Bronchial epithelial cell (primary cell): ENCODE results near the gene ARHGEF38. TPM values are rescaled to one million over a fixed set of nuclear protein-coding genes. Genes with fewer than 3 reads are reported as not detected.

Source experiments
- DNase-seq: peaks from one replicate; pipeline ENCODE4 v3.0.0-alpha.2; 2010; ENCODE audit warnings: low read depth
- FAIRE-seq: peaks from 2 replicates; lab custom pipeline; 2011; peaks lifted over from hg19 to GRCh38; lab: Jason Lieb, UNC
- H3K27me3 ChIP-seq: 2 replicates; pipeline ENCODE4 v1.5.1; 2011; ENCODE audit warnings: low read length; ENCODE audit not compliant: control insufficient read depth, insufficient read depth
- H3K36me3 ChIP-seq: 2 replicates; pipeline ENCODE4 v1.5.1; 2011; ENCODE audit warnings: low read length; ENCODE audit not compliant: control insufficient read depth, insufficient read depth
- H3K4me3 ChIP-seq: 2 replicates; pipeline ENCODE4 v1.5.1; 2011; ENCODE audit warnings: mild to moderate bottlenecking, low read depth, low read length, control low read depth
- CTCF ChIP-seq: IDR thresholded peaks from 2 replicates; pipeline ENCODE4 v1.5.1; 2011; ENCODE audit warnings: mild to moderate bottlenecking, moderate library complexity, low read length, control low read depth, inconsistent platforms; ENCODE audit not compliant: insufficient read depth, severe bottlenecking
- total RNA-seq: library from RNA; depleted of rRNA; stranded (reverse); fragments of >200 nt; gene quantifications from 2 replicates; pipeline ENCODE4 v1.2.1, GENCODE V29; 2014

ARHGEF38 gene
- total RNA-seq, 1 donor from 2014 or later, result not detected

GRCh38 chr4:105710678-105711077, 158.3 kb downstream of the ARHGEF38 start:
- no peak for TF ChIP-seq CTCF

DNA sequence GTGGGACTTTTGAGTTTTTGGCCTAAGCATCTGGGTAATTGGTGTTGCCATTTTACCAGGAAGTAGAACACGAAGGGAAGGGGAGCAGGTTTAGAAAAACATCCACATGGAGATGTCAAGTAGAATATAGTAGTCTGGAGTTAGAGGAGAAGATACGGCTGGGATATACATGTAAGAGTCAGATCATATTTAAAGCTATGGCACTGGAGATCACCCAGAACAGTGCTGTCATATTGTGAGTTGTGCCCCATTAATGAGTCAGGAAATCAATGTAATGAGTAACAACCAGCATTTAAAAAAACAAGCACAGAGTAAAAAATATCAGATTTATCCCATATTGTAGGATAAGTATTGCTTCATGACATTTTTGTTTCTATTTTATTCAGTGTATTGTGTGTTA, 160.3 kb downstream of the ARHGEF38 start:
- no peak for FAIRE-seq
- TF ChIP-seq CTCF, result no peak
- Histone ChIP-seq H3K4me3 (no peak overlapping the region), H3K36me3 (no peaks in the 10 kb centered on the region), H3K27me3 (no peaks in the 10 kb centered on the region)
- peak; percentile 32 for DNase-seq

More at GRCh38 chr4:105710678-105711077, 158.3 kb downstream of the ARHGEF38 start:
- Histone ChIP-seq H3K36me3 (no peaks in the 10 kb centered on the region), H3K27me3 (no peaks in the 10 kb centered on the region), H3K4me3 (no peak overlapping the region)
- no peak for DNase-seq
- FAIRE-seq, result no peak

DNA sequence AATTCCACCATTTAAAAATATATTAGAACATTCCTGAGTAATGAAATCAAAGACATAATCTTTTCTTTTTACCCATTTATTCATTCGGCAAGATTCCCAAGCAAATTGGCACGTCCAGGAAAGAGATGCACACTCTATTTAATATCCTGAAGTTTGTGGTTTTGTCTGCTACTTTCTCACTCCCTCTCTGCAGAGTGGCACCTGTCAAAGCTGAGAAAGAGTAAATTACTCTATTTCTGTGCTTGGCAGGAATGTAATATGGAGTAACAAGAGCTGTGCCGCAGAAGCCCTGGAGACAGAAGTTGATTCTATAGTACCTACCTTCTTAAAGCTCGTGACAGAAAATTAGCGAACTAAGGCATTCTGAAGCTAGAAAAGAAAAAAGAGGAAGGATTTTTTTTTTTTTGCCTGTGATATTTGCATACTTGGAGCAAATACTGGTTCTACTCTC, 161.7 kb downstream of the ARHGEF38 start:
- H3K36me3 ChIP-seq, result peaks cover 2% of the 10 kb centered on the region

DNA sequence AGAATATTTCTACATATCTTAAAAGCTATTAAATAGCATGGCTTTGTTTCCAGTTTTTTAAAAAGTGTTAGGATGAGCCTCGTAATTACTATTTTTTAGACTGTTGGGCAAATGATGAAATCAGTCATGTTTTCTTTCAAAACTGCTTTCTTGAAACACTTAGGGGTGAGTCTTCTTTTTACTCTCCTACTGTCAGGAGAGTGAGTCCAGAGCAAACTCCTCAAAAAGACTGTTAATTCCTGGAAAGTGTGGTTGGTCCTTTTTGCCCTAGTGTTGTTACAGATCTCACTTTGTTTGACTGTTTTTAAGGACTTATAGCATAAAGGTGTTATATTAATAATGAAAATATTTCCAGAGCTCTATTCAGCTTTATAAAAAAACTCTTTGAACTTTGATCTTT, 162.5 kb downstream of the ARHGEF38 start:
- Histone ChIP-seq H3K36me3 (peaks cover 4% of the 10 kb centered on the region), H3K27me3 (no peaks in the 10 kb centered on the region), H3K4me3 (no peak overlapping the region)
- DNase-seq (no peak), FAIRE-seq (no peak)
- no peak for TF ChIP-seq CTCF

More for the DNA sequence above, 161.7 kb downstream of the ARHGEF38 start:
- Histone ChIP-seq H3K27me3 (no peaks in the 10 kb centered on the region), H3K4me3 (no peak overlapping the region)
- DNase-seq, result peak; percentile 17
- no peak for FAIRE-seq
- no peak for TF ChIP-seq CTCF

DNA sequence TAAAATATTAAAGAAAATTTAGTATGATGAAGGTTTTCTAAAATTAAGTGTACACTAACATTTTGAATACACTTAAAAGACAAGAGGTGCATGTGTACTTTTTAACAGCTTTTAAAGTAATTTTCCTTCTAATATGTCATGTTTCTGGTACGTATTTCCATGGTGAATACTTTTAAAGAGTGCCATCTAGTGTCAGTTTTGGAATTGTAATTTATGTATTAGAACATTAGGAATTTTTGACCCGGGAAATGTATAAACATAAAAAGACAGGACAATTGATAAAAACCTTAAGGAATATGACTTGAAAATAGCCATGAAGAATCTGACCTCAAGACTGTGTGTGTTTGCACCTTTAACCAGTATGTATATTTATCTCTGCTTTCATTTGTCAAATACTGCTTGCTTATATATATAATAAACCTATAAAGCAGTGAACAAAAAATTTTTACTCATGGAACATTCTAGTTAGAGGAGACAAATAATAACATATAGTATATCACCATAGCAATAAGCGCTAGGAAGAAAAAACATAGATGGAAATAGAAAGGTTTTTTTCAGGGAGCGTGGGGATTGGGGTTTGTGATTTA, 163.4 kb downstream of the ARHGEF38 start:
- H3K36me3 ChIP-seq, result peaks cover 4% of the 10 kb centered on the region
- no peak for TF ChIP-seq CTCF
- FAIRE-seq, result no peak
- no peak overlapping the region for H3K4me3 ChIP-seq
- DNase-seq, result peak; percentile 64
- H3K27me3 ChIP-seq, result no peaks in the 10 kb centered on the region

- DNase-seq (no peak), FAIRE-seq (no peak)
- Histone ChIP-seq H3K27me3 (no peaks in the 10 kb centered on the region), H3K4me3 (no peak overlapping the region), H3K36me3 (peaks cover 4% of the 10 kb centered on the region)
- no peak for TF ChIP-seq CTCF
Observed at GRCh38 chr4:105719204-105719603, 166.8 kb downstream of the ARHGEF38 start.
